GM12878 (cell line): ENCODE results near the gene TSHZ3. TPM values are rescaled to one million over a fixed set of nuclear protein-coding genes. Genes with fewer than 3 reads are reported as not detected.

Experiments
- ATAC-seq: fragments of 200-7000 bp; cut with Tn5 transposase; 3 replicates; pipeline ENCODE4 v1.9.1; 2020; ENCODE audit warnings: mild to moderate bottlenecking, moderate library complexity
- BruUV-seq: library from RNA; stranded (reverse); fragments of 400-500 nt; replicated peaks from 2 replicates; lab custom pipeline; 2021; lab: Mats Ljungman, UMichigan
- CTCF ChIA-PET: fragments of 300-600 bp; sonication (Branson Sonifier 250); formaldehyde crosslinking; extraction: SDS; loops from one replicate; lab custom pipeline; 2021; ENCODE audit warnings: inconsistent platforms; lab: Yijun Ruan, JAX
- POLR2A ChIA-PET: fragments of 350-600 bp; formaldehyde crosslinking; extraction: SDS; loops from one replicate; lab custom pipeline; 2021; ENCODE audit warnings: inconsistent platforms; lab: Charles Lee
- RAD21 ChIA-PET: fragments of 300-600 bp; sonication (Branson Sonifier 250); formaldehyde crosslinking; loops from one replicate; lab custom pipeline; 2023; ENCODE audit warnings: antibody characterized with exemption; ENCODE audit not compliant: unreplicated experiment; lab: Charles Lee
- SMC1A ChIA-PET: fragments of 300-600 bp; sonication (Branson Sonifier 250); formaldehyde crosslinking; loops from one replicate; lab custom pipeline; 2023; ENCODE audit not compliant: unreplicated experiment, uncharacterized antibody; lab: Charles Lee
- DNase-seq: peaks from one replicate; pipeline ENCODE4 v3.0.0-alpha.2; 2011; ENCODE audit warnings: low read depth, low spot score
- FAIRE-seq: peaks from 3 replicates; lab custom pipeline; 2011; peaks lifted over from hg19 to GRCh38; lab: Jason Lieb, UNC
- H2AFZ ChIP-seq: 2 replicates; pipeline ENCODE4 v1.6.0; 2011; ENCODE audit warnings: low read depth, low read length, control low read depth; ENCODE audit not compliant: control insufficient read depth
- H3K27ac ChIP-seq: 2 replicates; pipeline ENCODE4 v1.5.1; 2011; ENCODE audit warnings: control low read depth; ENCODE audit not compliant: control insufficient read depth, insufficient read depth
- H3K27me3 ChIP-seq, 2 experiments: replicated peaks in 1 of 2; 2 replicates each; pipeline versions ENCODE4 v1.6.0 to v1.6.1; 2011; ENCODE audit warnings: low read length in 1 of 2; ENCODE audit not compliant: control insufficient read depth in 2 of 2, insufficient read depth in 2 of 2
- H3K36me3 ChIP-seq, 2 experiments: 2 replicates each; pipeline ENCODE4 v1.5.1; 2011; ENCODE audit warnings: low read length in 1 of 2; ENCODE audit not compliant: control insufficient read depth in 2 of 2, insufficient read depth in 2 of 2
- H3K4me1 ChIP-seq: 2 replicates; pipeline ENCODE4 v1.6.1; 2011; ENCODE audit warnings: mild to moderate bottlenecking, low read length, moderate library complexity, mixed read lengths; ENCODE audit not compliant: control insufficient read depth, insufficient read depth
- H3K4me2 ChIP-seq: 2 replicates; pipeline ENCODE4 v1.6.0; 2011; ENCODE audit warnings: control low read depth; ENCODE audit not compliant: control insufficient read depth, insufficient read depth
- H3K4me3 ChIP-seq: fragments of 200-600 bp; sonication (generic); 2 replicates; pipeline ENCODE4 v1.5.1; 2016
- H3K79me2 ChIP-seq: 2 replicates; pipeline ENCODE4 v1.6.0; 2011; ENCODE audit warnings: low read length; ENCODE audit not compliant: control insufficient read depth, insufficient read depth
- H3K9ac ChIP-seq: 2 replicates; pipeline ENCODE4 v1.8.0; 2011; ENCODE audit warnings: low read length, control low read depth, mixed read lengths; ENCODE audit not compliant: control insufficient read depth, insufficient read depth
- H3K9me3 ChIP-seq: replicated peaks from 3 replicates; pipeline ENCODE4 v1.5.1; 2011; ENCODE audit warnings: mild to moderate bottlenecking, low read length; ENCODE audit not compliant: control insufficient read depth, insufficient read depth
- H4K20me1 ChIP-seq: 2 replicates; pipeline ENCODE4 v1.6.0; 2011; ENCODE audit not compliant: control insufficient read depth, insufficient read depth
- HDAC2 ChIP-seq: fragments of 200-600 bp; sonication (generic); IDR thresholded peaks from 2 replicates; pipeline ENCODE4 v1.6.1; 2017
- IRF3 ChIP-seq: fragments of 450-650 bp; IDR thresholded peaks from 2 replicates; pipeline ENCODE4 v1.6.1; 2014; ENCODE audit warnings: mild to moderate bottlenecking
- NFYA ChIP-seq: IDR thresholded peaks from 2 replicates; pipeline ENCODE4 v1.6.1; 2011; ENCODE audit warnings: low read depth, mild to moderate bottlenecking, low read length, improper control_type of control experiment, borderline replicate concordance
- NRF1 ChIP-seq: conservative IDR thresholded peaks from 2 replicates; pipeline ENCODE4 v1.6.1; 2011; ENCODE audit warnings: mild to moderate bottlenecking, low read depth, low read length, improper control_type of control experiment
- POLR2AphosphoS2 ChIP-seq: IDR thresholded peaks from 2 replicates; pipeline ENCODE4 v1.6.1; 2011; ENCODE audit warnings: low read depth, mild to moderate bottlenecking, low read length, improper control_type of control experiment, moderate library complexity
- WGBS: methylation state at CpG from one replicate; pipeline ENCODE4 v1.1.6; 2016; ENCODE audit warnings: low lambda C conversion rate; ENCODE audit not compliant: insufficient replicate concordance, insufficient coverage; ENCODE audit errors: missing lambda C conversion rate; 5-methylcytosine and 5-hydroxymethylcytosine counted together
- in situ Hi-C: fragments of 300-500 bp; cut with MboI; formaldehyde crosslinking; loops from 9 replicates; pipeline ENCODE4 v1.14.3; 2018; ENCODE audit warnings: mixed read lengths
- intact Hi-C: fragments of 100-400 bp; cut with micrococcal nuclease; formaldehyde crosslinking; loops from one replicate; pipeline ENCODE4 v1.14.2; 2022; ENCODE audit not compliant: unreplicated experiment
- polyA plus RNA-seq, 11 experiments: library from polyadenylated mRNA; depleted of rRNA in 4 of 11; unstranded in 6 of 11; stranded (reverse) in 5 of 11; fragments of >200 nt; fragmentation: Nextera tagmentation in 4 of 11; fragmentation: Illumina TruSeq in 1 of 11; extraction: Ambion mirVana in 4 of 11; extraction: Trizol in 1 of 11; gene quantifications; 1 replicate in 1 of 11; 2 replicates in 10 of 11; pipeline versions ENCODE4 v1.2.1 to v1.2.3, GENCODE V29; 2011 to 2016; ENCODE audit warnings: inconsistent platforms in 2 of 11, missing spikeins in 2 of 11, low read depth in 1 of 11
- total RNA-seq, 4 experiments: library from RNA; depleted of rRNA in 3 of 4; stranded (reverse); fragments of >200 nt in 3 of 4; fragmentation: Illumina TruSeq in 1 of 4; extraction: Trizol in 1 of 4; gene quantifications; 2 replicates each; pipeline versions ENCODE4 v1.2.1 to v1.2.3, GENCODE V29; 2013 to 2021
- TF ChIP-seq, protein P1 (sequence below): fragments of 450-650 bp; IDR thresholded peaks from 2 replicates; pipeline ENCODE4 v1.6.1; 2017; ENCODE audit warnings: mild to moderate bottlenecking, moderate library complexity

The TSHZ3 gene
- total and polyA plus RNA-seq, 10 of the 15 experiments (the other 5 are each of a cell fraction or from before 2014, with no cell fraction given), result 0.23 TPM; not detected in 9

DNA sequence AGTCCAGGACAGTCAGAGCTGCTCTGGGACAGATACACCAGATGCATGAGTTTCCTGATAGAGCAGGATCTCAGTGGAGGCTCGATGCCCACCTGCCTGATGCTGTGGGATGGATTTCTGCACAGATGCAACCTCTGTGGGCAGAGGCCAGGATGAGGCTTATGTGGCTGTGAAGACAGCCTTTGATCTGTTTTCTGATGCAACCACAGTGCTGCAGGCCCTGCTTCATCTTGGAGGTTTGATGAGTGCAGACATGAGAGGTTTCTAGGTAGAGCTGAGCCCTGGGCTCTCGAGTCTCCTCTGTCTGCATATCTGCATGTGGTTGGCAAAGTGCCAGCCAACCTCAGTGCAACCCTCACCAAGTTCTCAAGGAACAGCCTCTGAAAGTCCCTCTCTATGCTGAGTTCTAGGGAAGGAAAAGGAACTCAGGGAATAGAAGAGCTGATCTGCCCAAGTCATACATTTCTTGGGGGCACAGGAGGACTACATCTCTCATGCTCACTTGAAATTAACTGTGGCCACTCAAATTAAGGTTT, 23.1 kb upstream of the TSHZ3 start:
- no peaks in the 10 kb centered on the region for H3K79me2 ChIP-seq
- no peak for DNase-seq
- WGBS, result 0% methylated on average over 2 of the region's 2 CpGs
- no peak overlapping the region for H3K4me2 ChIP-seq
- POLR2A ChIA-PET, result no interaction called here
- no peaks in the 10 kb centered on the region for H4K20me1 ChIP-seq
- H3K36me3 ChIP-seq, result no peaks in the 10 kb centered on the region
- no peaks in the 10 kb centered on the region for H3K27me3 ChIP-seq
- TF ChIP-seq NRF1, result no peak
- TF ChIP-seq HDAC2, result no peak
- TF ChIP-seq, protein P1, sequence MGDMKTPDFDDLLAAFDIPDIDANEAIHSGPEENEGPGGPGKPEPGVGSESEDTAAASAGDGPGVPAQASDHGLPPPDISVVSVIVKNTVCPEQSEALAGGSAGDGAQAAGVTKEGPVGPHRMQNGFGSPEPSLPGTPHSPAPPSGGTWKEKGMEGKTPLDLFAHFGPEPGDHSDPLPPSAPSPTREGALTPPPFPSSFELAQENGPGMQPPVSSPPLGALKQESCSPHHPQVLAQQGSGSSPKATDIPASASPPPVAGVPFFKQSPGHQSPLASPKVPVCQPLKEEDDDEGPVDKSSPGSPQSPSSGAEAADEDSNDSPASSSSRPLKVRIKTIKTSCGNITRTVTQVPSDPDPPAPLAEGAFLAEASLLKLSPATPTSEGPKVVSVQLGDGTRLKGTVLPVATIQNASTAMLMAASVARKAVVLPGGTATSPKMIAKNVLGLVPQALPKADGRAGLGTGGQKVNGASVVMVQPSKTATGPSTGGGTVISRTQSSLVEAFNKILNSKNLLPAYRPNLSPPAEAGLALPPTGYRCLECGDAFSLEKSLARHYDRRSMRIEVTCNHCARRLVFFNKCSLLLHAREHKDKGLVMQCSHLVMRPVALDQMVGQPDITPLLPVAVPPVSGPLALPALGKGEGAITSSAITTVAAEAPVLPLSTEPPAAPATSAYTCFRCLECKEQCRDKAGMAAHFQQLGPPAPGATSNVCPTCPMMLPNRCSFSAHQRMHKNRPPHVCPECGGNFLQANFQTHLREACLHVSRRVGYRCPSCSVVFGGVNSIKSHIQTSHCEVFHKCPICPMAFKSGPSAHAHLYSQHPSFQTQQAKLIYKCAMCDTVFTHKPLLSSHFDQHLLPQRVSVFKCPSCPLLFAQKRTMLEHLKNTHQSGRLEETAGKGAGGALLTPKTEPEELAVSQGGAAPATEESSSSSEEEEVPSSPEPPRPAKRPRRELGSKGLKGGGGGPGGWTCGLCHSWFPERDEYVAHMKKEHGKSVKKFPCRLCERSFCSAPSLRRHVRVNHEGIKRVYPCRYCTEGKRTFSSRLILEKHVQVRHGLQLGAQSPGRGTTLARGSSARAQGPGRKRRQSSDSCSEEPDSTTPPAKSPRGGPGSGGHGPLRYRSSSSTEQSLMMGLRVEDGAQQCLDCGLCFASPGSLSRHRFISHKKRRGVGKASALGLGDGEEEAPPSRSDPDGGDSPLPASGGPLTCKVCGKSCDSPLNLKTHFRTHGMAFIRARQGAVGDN, result no peak
- no peak for TF ChIP-seq POLR2AphosphoS2
- no peak for TF ChIP-seq NFYA
- TF ChIP-seq IRF3, result no peak
- no peak overlapping the region for H3K27ac ChIP-seq
- no peak overlapping the region for H2AFZ ChIP-seq
- no peaks in the 10 kb centered on the region for H3K9me3 ChIP-seq
- no peak overlapping the region for H3K9ac ChIP-seq
- intact Hi-C loops, result no loop called here
- FAIRE-seq, result no peak
- CTCF ChIA-PET, result interaction anchor here (0.6 kb wide), 1 partner anchor 11 kb away, joined by 3 read pairs; no protein-coding TSS in a partner anchor
- SMC1A ChIA-PET, result interaction anchor here (0.7 kb wide), 1 partner anchor 40 kb away, joined by 3 read pairs; no protein-coding TSS in a partner anchor
- no peaks in the 10 kb centered on the region for H3K4me1 ChIP-seq
- RAD21 ChIA-PET, result no interaction called here
- ATAC-seq, result no peak
- no peak overlapping the region for H3K4me3 ChIP-seq
- in situ Hi-C loops, result no loop called here
- BruUV-seq, result no TSS peak
